ACC112 (cell line): ENCODE measurements around the gene SUPT20H.

Experiments used
- H2AFZ ChIP-seq: fragments of 200-600 bp; sonication (generic); one replicate; pipeline ENCODE4 v1.6.0; 2017; ENCODE audit warnings: antibody characterized with exemption, low read length; ENCODE audit not compliant: unreplicated experiment
- H3K27ac ChIP-seq: fragments of 200-600 bp; sonication (generic); 2 replicates; pipeline ENCODE4 v1.5.1; 2014; ENCODE audit warnings: low read depth, mild to moderate bottlenecking, antibody characterized with exemption, low read length, moderate library complexity
- H3K27me3 ChIP-seq: fragments of 200-600 bp; sonication (generic); 2 replicates; pipeline ENCODE4 v1.6.1; 2014; ENCODE audit warnings: mild to moderate bottlenecking, antibody characterized with exemption, low read length, moderate library complexity, mixed read lengths; ENCODE audit not compliant: insufficient read depth
- H3K36me3 ChIP-seq: fragments of 200-600 bp; sonication (generic); 2 replicates; pipeline ENCODE4 v1.6.1; 2016; ENCODE audit warnings: mild to moderate bottlenecking, antibody characterized with exemption, low read length, moderate library complexity, mixed read lengths; ENCODE audit not compliant: insufficient read depth
- H3K4me1 ChIP-seq: fragments of 200-600 bp; sonication (generic); one replicate; pipeline ENCODE4 v1.6.1; 2016; ENCODE audit warnings: low read length, mixed read lengths; ENCODE audit not compliant: insufficient read depth, unreplicated experiment, control insufficient read depth
- H3K4me3 ChIP-seq: fragments of 200-600 bp; sonication (generic); 2 replicates; pipeline ENCODE4 v1.5.1; 2014; ENCODE audit warnings: mild to moderate bottlenecking, low read depth, low read length
- H3K79me2 ChIP-seq: fragments of 200-600 bp; sonication (generic); one replicate; pipeline ENCODE4 v1.6.0; 2016; ENCODE audit warnings: low read length; ENCODE audit not compliant: control insufficient read depth, unreplicated experiment, insufficient read depth

Gene SUPT20H

GRCh38 chr13:36975172-36975571 lies 84.3 kb downstream of the SUPT20H start:
- peaks cover 42% of the 10 kb centered on the region for H3K36me3 ChIP-seq

GRCh38 chr13:36973621-36974295 lies 85.7 kb downstream of the SUPT20H start:
- no peaks in the 10 kb centered on the region for H3K79me2 ChIP-seq
- no peak overlapping the region for H3K27ac ChIP-seq
- H3K4me1 ChIP-seq: no peaks in the 10 kb centered on the region
- H3K27me3 ChIP-seq: no peaks in the 10 kb centered on the region
- H2AFZ ChIP-seq: no peak overlapping the region
- no peak overlapping the region for H3K4me3 ChIP-seq
- peaks cover 42% of the 10 kb centered on the region for H3K36me3 ChIP-seq

More at GRCh38 chr13:36975172-36975571, 84.3 kb downstream of the SUPT20H start:
- Histone ChIP-seq H3K79me2 (no peaks in the 10 kb centered on the region), H3K4me1 (no peaks in the 10 kb centered on the region), H3K4me3 (no peak overlapping the region), H3K27me3 (no peaks in the 10 kb centered on the region), H3K27ac (no peak overlapping the region), H2AFZ (no peak overlapping the region)

GRCh38 chr13:36973009-36973408 lies 86.5 kb downstream of the SUPT20H start:
- H3K79me2 ChIP-seq: no peaks in the 10 kb centered on the region
- peaks cover 42% of the 10 kb centered on the region for H3K36me3 ChIP-seq
- H3K27me3 ChIP-seq: no peaks in the 10 kb centered on the region
- no peak overlapping the region for H3K27ac ChIP-seq
- no peak overlapping the region for H2AFZ ChIP-seq
- no peak overlapping the region for H3K4me3 ChIP-seq
- no peaks in the 10 kb centered on the region for H3K4me1 ChIP-seq

GRCh38 chr13:36966404-36966803 lies 93.1 kb downstream of the SUPT20H start:
- no peaks in the 10 kb centered on the region for H3K27me3 ChIP-seq
- H2AFZ ChIP-seq: no peak overlapping the region
- H3K36me3 ChIP-seq: peaks cover 20% of the 10 kb centered on the region
- H3K4me3 ChIP-seq: no peak overlapping the region
- peak overlapping the region; percentile 78 for H3K27ac ChIP-seq
- no peaks in the 10 kb centered on the region for H3K79me2 ChIP-seq
- peaks cover 9% of the 10 kb centered on the region for H3K4me1 ChIP-seq

- H3K79me2 ChIP-seq: no peaks in the 10 kb centered on the region
- no peaks in the 10 kb centered on the region for H3K27me3 ChIP-seq
- H3K4me3 ChIP-seq: no peak overlapping the region
- H2AFZ ChIP-seq: no peak overlapping the region
- H3K36me3 ChIP-seq: peaks cover 17% of the 10 kb centered on the region
- H3K4me1 ChIP-seq: peaks cover 9% of the 10 kb centered on the region
- H3K27ac ChIP-seq: peak overlapping the region; percentile 78
Measured at GRCh38 chr13:36965767-36966166, 93.7 kb downstream of the SUPT20H start.

DNA sequence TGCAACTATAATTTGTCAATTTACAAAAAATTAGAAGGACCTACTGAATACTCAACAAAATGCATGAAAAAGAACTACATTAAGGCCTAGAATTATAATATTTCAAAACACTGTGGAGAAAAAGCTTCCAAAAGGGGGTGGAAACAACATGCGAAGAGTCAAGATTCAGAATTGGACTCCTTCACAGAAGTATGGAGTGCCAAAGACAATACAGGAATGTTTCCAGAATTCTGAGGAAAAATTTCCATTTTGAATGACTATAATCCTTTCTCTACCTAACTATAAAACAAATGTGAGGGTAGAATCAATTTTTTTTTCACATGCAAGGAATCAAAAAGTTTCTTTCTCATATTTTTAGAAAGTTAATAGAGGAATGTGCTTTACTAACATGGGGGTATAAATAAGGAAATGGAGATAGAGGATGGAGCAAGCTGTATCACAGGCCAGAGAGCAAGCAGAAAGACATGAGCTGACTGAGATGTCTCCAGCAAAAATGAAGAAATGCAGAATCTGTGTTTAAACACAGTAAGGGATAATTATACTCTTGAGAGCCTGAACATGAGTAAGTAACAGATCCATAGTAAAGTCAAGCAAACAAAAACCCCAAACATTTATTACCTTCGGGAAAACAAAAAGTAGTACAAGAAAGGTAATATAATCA lies 99.9 kb downstream of the SUPT20H start:
- Histone ChIP-seq H3K36me3 (peaks cover 15% of the 10 kb centered on the region), H2AFZ (no peak overlapping the region)

More for the DNA sequence above, 99.9 kb downstream of the SUPT20H start:
- Histone ChIP-seq H3K27me3 (no peaks in the 10 kb centered on the region), H3K27ac (no peak overlapping the region), H3K4me1 (peaks cover 2% of the 10 kb centered on the region), H3K4me3 (no peak overlapping the region), H3K79me2 (no peaks in the 10 kb centered on the region)
